ENCODE measurements around the gene MYL4.
A peak's percentile ranks its signal among the peaks of the same experiment; 100 is the strongest.
"Not testable (repeated sequence)": the region's sequence is repeated elsewhere in the genome, so short reads cannot be mapped to it uniquely, and the experiment has no call there.

Gene MYL4

GRCh38 chr17:47246120-47246519 lies 37.0 kb downstream of the MYL4 start:
- no peak for DNase-seq

GRCh38 chr17:47250855-47251254 lies 41.7 kb downstream of the MYL4 start:
- no peak for DNase-seq

- DNase-seq = no peak
Measured at GRCh38 chr17:47251421-47251940, 42.3 kb downstream of the MYL4 start.

GRCh38 chr17:47252209-47252608 lies 43.1 kb downstream of the MYL4 start:
- DNase-seq = no peak

- DNase-seq = no peak
Measured at GRCh38 chr17:47252766-47253512, 43.8 kb downstream of the MYL4 start.

DNA sequence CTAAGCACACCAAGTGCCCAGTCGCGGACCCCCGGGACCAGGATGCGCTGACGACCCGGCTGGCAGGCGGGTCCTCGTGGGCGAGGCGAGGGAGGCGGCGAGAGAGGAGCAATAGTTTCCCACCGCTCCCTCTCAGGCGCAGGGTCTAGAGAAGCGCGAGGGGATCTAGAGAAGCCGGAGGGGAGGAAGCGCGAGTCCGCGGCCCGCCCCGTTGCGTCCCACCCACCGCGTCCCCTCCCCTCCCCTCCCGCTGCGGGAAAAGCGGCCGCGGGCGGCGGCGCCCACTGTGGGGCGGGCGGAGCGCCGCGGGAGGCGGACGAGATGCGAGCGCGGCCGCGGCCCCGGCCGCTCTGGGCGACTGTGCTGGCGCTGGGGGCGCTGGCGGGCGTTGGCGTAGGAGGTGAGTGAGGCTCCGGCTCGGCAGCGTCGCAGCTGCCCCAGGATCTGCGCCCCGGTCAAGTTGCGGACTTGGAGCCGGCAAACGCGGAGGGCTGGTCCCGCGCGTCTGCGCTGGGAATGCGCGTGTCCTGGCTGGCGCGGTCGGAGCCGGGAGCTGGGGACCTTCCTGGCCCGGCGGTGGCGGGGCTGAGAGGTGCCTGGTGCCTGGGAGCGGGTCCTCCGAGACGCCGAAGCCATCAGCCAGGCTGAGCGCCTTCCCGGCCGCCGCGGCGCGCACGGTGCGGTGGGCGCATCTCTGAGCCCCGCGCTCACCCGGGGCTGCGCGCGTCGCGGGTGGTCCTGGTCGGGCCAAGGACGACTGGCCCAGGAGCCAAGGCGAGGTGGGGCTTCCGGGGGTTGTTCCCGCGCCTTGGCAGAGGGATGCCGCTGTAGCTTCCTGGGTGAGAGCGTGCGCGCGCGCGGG lies 44.6 kb downstream of the MYL4 start, which contains the start of gene ITGB3:
TSS of gene ITGB3 (plus strand) at position 287 of the 862 bp plus-strand sequence. CDS start at position 322, 35 bp downstream.
- peak; percentile 68 for DNase-seq

DNA sequence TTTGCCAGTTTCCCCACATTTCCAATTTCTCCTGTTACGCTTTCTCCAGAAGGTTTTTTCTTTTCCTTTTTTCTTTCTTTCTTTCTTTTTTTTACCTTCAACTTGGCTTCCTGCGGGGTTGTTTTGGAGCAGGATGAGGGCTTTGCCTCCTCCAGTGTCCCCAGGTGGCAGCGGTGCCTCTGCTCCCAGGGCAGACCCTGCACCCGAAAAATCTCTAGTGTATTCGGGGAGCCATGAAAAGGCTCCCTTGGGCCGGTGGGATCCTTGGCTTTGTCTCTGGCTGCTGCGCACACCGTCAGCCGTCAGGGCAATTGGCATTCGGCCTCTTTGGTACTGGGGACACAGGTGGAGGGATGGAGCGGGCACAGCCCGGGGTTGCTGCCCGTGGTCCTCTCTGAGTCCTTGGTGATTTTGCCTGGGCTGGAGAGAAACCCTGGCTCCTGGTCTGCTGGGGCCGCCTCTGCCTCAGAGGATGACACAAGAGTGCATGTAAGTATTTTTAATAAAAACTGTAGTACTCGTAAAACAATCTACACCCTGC lies 45.3 kb downstream of the MYL4 start:
- DNase-seq = no peak

DNA sequence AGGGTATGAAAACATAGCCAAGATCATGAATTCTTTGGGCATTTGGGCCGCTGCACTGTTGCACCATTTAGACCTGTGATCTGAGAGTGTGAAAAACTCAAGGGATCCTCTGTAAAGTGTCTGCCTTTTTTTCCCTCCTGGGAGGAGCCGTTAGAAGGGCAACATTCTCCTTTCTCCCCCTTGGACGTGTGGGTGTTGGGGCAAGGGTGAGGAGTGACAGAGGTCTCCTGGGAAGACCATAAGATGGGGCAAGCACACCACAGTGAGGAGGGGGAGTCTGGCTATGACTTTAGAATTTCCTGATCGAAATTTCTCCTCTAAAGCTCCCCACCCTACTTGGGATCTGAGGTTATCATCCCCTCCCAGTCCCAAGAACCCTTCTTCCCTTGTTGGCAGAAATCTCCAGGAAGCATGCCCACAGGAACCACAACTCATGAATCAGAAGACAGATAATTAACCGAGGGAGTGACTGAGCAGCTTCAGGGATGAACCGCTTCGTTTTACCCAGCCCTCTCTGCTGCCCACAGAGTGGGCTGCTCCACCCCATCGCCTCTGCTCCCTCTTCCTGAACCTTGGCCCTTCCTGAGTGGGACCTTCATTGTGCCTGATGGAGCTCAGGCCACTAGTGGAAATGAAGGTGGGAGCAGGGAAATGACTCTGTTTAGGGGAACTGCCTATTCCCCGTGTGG lies 48.6 kb downstream of the MYL4 start:
- DNase-seq = no peak

DNA sequence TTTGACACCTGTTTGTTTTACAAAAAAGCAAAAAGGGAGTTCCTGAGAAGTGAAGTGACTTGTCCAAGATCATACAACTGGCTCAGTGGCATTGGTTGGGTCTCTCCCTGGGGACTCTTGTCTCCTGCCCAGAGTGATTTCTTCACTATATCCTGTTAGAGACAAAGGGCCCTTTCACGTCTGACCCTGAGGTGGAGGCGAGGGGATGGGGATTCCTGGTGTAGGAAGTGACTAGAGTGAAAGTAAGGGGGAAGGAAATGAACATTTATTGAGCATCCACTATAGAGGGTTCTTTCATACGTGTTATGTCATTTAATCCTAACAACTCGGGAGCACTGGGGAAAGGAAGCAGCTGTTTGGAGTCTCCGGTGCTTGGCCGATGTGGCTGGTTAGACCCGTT lies 53.4 kb downstream of the MYL4 start:
- no peak for DNase-seq

GRCh38 chr17:47264166-47264565 lies 55.0 kb downstream of the MYL4 start:
- DNase-seq = no peak

- no peak for DNase-seq
Measured at GRCh38 chr17:47265983-47266541, 56.9 kb downstream of the MYL4 start.

- no peak for DNase-seq
Measured at GRCh38 chr17:47266782-47267181, 57.6 kb downstream of the MYL4 start.

DNA sequence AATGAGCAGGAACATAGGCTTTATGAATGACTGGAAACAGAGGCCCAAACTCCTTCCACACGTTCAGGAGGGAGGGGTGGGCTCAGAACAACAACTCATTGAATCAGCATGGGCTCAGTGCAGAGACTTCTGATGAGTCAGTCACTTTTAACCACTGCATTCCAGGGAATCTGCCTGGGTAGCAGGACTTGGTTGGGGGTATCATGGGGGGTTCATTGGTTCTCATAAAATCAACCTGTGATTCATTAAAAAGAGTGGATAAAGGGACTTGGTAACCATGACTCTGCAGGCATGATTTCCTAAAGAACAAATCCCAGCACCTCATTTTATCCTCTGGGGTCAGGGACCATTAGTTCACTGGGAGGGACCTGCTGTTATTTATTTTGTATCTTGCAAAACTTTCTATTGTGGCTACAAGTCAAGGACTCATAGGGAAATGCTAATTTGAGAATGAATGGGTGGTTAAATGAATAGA lies 58.2 kb downstream of the MYL4 start:
- DNase-seq = no peak

GRCh38 chr17:47268964-47269363 lies 59.8 kb downstream of the MYL4 start:
- DNase-seq = not testable (repeated sequence)

DNA sequence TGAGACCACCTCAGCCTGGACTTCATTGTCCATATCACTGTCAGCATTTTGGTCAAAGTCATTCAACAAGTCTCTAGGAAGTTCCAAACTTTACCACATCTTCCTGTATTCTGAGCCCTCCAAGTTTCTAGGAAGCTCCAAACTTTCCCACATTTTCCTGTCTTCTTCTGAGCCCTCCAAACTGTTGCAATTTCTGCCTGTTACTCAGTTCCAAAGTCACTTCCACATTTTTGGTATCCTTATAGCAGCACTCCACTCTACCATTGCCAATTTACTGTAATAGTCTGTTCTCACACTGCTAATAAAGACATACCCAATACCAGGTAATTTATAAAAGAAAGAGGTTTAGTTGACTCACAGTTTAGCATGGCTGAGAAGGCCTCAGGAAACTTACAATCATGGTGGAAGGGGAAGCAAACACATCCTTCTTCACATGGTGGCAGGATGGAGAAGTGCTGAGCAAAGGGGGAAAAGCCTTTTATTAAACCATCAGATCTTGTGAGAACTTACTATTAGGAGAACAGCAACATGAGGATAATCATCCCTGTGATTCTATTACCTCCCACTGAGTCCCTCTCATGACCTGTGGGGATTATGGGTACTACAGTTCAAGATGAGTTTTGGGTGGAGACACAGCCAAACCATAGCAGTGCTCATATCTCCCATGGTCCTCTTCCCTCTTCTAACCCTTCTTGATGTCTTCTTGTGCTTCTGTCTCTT lies 60.6 kb downstream of the MYL4 start:
- DNase-seq = not testable (repeated sequence)

GRCh38 chr17:47270946-47271705 lies 62.0 kb downstream of the MYL4 start:
- no peak for DNase-seq

DNA sequence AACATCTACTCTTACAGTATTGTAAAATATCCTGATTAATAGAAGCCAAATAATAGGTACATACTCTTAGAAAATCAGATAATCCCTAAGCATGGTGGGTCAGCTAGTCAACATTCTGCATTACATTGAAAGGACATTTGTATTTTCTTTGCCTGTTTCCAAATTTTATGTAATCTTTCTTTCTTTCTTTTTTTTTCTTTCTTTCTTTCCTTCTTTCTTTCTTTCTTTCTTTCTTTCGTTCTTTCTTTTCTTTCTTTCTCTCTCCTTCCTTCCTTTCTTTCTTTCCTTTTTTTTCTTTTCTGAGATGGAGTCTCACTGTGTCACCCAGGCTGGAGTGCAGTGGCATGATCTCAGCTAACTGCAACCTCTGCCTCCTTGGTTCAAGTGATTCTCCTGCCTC lies 63.3 kb downstream of the MYL4 start:
- DNase-seq = no peak

GRCh38 chr17:47273245-47273644 lies 64.1 kb downstream of the MYL4 start:
- DNase-seq = no peak
